K562 (cell line): ENCODE results near the gene TMEM60. TPM values are rescaled to one million over a fixed set of nuclear protein-coding genes. Genes with fewer than 3 reads are reported as not detected.
A peak's percentile ranks its signal among the peaks of the same experiment; 100 is the strongest.

Experiments
- BHLHE40 ChIP-seq: IDR thresholded peaks from 2 replicates; pipeline ENCODE4 v1.6.1; 2011; ENCODE audit warnings: low read length, improper control_type of control experiment
- HNRNPK ChIP-seq: fragments of 200-400 bp; formaldehyde crosslinking; IDR thresholded peaks from one replicate; pipeline ENCODE4 v1.6.1; 2018; ENCODE audit warnings: mild to moderate bottlenecking, low read depth, low read length; ENCODE audit not compliant: poor library complexity, severe bottlenecking
- KDM1A ChIP-seq, 2 experiments: fragments of 450-650 bp; IDR thresholded peaks; 2 replicates each; pipeline ENCODE4 v1.6.1; 2016; ENCODE audit warnings: mild to moderate bottlenecking in 2 of 2
- KLF13 ChIP-seq: fragments of 450-650 bp; IDR thresholded peaks from 2 replicates; pipeline ENCODE4 v1.6.1; 2016; ENCODE audit warnings: missing genetic modification characterization, low read depth, mild to moderate bottlenecking, missing compliant biosample characterization, moderate library complexity, borderline replicate concordance
- MYC ChIP-seq, 2 experiments: fragments of 250-450 bp in 1 of 2; sonication (Bioruptor Pico) in 1 of 2; IDR thresholded peaks; 2 replicates each; pipeline versions ENCODE4 v1.5.1 to v1.6.1; 2012 to 2021; ENCODE audit warnings: low read depth in 2 of 2, borderline replicate concordance in 1 of 2, improper control_type of control experiment in 1 of 2, low read length in 1 of 2, mild to moderate bottlenecking in 1 of 2, moderate library complexity in 1 of 2
- NEUROD1 ChIP-seq: fragments of 150-350 bp; IDR thresholded peaks from 2 replicates; pipeline ENCODE4 v1.6.1; 2014; ENCODE audit warnings: borderline replicate concordance, low read length, low read depth; ENCODE audit not compliant: partially characterized antibody
- PHB2 ChIP-seq: fragments of 450-650 bp; IDR thresholded peaks from 2 replicates; pipeline ENCODE4 v1.6.1; 2017; ENCODE audit warnings: low read depth
- PPARD ChIP-seq: fragments of 250-450 bp; sonication (Bioruptor Pico); IDR thresholded peaks from 2 replicates; pipeline ENCODE4 v1.8.0; 2022; ENCODE audit warnings: inconsistent platforms, mild to moderate bottlenecking, moderate library complexity
- SMARCA4 ChIP-seq: fragments of 450-650 bp; IDR thresholded peaks from 2 replicates; pipeline ENCODE4 v1.6.1; 2016
- STAG1 ChIP-seq: sonication (generic); formaldehyde crosslinking; IDR thresholded peaks from 2 replicates; pipeline ENCODE4 v1.5.0; 2020; ENCODE audit warnings: missing genetic modification reagents, borderline replicate concordance
- TARDBP ChIP-seq: fragments of 450-650 bp; IDR thresholded peaks from 2 replicates; pipeline ENCODE4 v1.6.1; 2016
- YBX1 ChIP-seq: fragments of 450-650 bp; IDR thresholded peaks from 2 replicates; pipeline ENCODE4 v1.7.1; 2016; ENCODE audit warnings: mild to moderate bottlenecking
- ZNF12 ChIP-seq: sonication (generic); formaldehyde crosslinking; IDR thresholded peaks from 2 replicates; pipeline ENCODE4 v1.4.0; 2020; ENCODE audit warnings: mild to moderate bottlenecking, missing genetic modification reagents
- ZNF165 ChIP-seq: fragments of 250-450 bp; sonication (Bioruptor Pico); IDR thresholded peaks from 2 replicates; pipeline ENCODE4 v1.4.0; 2020; ENCODE audit warnings: borderline replicate concordance
- ZNF24 ChIP-seq: fragments of 450-650 bp; IDR thresholded peaks from 2 replicates; pipeline ENCODE4 v1.6.1; 2016
- ZNF311 ChIP-seq: fragments of 250-450 bp; sonication (Bioruptor Pico); IDR thresholded peaks from 2 replicates; pipeline ENCODE4 v1.4.0; 2020; ENCODE audit warnings: mild to moderate bottlenecking, moderate library complexity
- polyA plus RNA-seq, 8 experiments: library from polyadenylated mRNA; depleted of rRNA in 4 of 8; stranded (reverse) in 5 of 8; unstranded in 3 of 8; fragments of >200 nt; fragmentation: Nextera tagmentation in 2 of 8; fragmentation: Illumina TruSeq in 1 of 8; extraction: Ambion mirVana in 2 of 8; extraction: Trizol in 1 of 8; gene quantifications; 2 replicates each; pipeline versions ENCODE4 v1.2.1 to v1.2.3, GENCODE V29; 2011 to 2014; ENCODE audit warnings: inconsistent platforms in 1 of 8, missing spikeins in 1 of 8
- total RNA-seq, 7 experiments: library from RNA; depleted of rRNA in 6 of 7; stranded (reverse); fragments of >200 nt in 6 of 7; fragmentation: Illumina TruSeq in 2 of 7; extraction: Trizol in 2 of 7; gene quantifications; 2 replicates each; pipeline versions ENCODE4 v1.2.1 to v1.2.3, GENCODE V29; 2011 to 2021; ENCODE audit warnings: low replicate concordance in 1 of 7
- TF ChIP-seq, protein P1 (sequence below): fragments of 450-650 bp; IDR thresholded peaks from 2 replicates; pipeline ENCODE4 v1.6.1; 2016; ENCODE audit warnings: low read depth, mild to moderate bottlenecking, moderate library complexity
- TF ChIP-seq, protein P2 (sequence below): fragments of 250-450 bp; sonication (Bioruptor Pico); IDR thresholded peaks from 2 replicates; pipeline ENCODE4 v1.4.0; 2020; ENCODE audit warnings: mild to moderate bottlenecking, moderate library complexity
- TF ChIP-seq, protein P3 (sequence below): fragments of 450-650 bp; formaldehyde crosslinking; conservative IDR thresholded peaks from 2 replicates; pipeline ENCODE4 v1.4.0; 2022; ENCODE audit warnings: mild to moderate bottlenecking, missing genetic modification characterization
- TF ChIP-seq, protein P4 (sequence below): fragments of 450-650 bp; IDR thresholded peaks from 2 replicates; pipeline ENCODE4 v1.6.1; 2016
- TF ChIP-seq, protein P5 (sequence below): fragments of 250-450 bp; sonication (Bioruptor Pico); IDR thresholded peaks from 2 replicates; pipeline ENCODE4 v1.9.0; 2021; ENCODE audit warnings: mild to moderate bottlenecking

Gene TMEM60
- total and polyA plus RNA-seq, 9 of the 15 experiments (the other 6 are each of a cell fraction or from before 2014, with no cell fraction given) = 12.5 to 140 (median 38.4) TPM

DNA sequence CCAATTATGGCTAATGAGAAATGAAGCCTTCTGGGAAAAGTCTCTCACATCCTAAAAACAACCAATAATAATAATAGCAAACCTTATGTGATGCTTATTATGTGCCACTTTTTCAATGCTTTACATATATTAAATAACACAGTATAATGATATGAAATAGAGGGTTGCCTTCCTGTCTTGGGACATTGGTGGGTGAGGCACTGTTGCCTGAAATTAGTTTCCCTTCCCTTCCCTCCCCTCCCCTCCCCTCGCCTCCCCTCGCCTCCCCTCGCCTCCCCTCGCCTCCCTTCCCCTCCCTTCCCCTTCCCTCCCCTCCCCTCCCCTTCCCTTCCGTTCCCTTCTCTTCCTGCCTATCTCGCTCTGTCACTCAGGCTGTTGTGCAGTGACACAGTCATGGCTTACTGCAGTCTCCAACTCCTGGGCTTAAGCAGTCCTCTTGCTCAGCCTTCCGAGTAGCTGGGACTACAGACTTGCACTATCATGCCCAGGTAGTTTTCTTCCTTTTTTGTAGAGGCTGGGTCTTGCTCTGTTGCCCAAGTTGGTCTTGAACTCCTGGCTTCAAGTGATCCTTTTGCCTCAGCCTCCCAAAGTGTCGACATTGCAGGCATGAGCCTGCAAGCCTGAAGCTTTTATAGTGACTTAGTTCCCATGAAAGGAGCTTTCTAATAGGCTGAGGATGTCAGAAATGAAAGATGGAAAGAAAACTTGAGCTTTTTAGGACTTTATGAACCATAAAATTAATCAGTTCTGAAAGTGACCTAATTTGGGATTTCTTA is 48.3 kb upstream of the TMEM60 start (continued):
- TF ChIP-seq BHLHE40 = no peak
- no peak for TF ChIP-seq PHB2
- TF ChIP-seq ZNF165 (CRISPR knock-in tag) = no peak
- TF ChIP-seq ZNF24 = no peak
- TF ChIP-seq ZNF311 (CRISPR knock-in tag) = no peak
- 0 out of 2 replicates have a peak, but pooled peaks have one; percentile 42 for TF ChIP-seq SMARCA4
- no peak for TF ChIP-seq PPARD
- TF ChIP-seq TARDBP = no peak
- TF ChIP-seq, protein P1, sequence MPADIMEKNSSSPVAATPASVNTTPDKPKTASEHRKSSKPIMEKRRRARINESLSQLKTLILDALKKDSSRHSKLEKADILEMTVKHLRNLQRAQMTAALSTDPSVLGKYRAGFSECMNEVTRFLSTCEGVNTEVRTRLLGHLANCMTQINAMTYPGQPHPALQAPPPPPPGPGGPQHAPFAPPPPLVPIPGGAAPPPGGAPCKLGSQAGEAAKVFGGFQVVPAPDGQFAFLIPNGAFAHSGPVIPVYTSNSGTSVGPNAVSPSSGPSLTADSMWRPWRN = no peak
- no peak for TF ChIP-seq ZNF12 (CRISPR knock-in tag)
- TF ChIP-seq, protein P2, sequence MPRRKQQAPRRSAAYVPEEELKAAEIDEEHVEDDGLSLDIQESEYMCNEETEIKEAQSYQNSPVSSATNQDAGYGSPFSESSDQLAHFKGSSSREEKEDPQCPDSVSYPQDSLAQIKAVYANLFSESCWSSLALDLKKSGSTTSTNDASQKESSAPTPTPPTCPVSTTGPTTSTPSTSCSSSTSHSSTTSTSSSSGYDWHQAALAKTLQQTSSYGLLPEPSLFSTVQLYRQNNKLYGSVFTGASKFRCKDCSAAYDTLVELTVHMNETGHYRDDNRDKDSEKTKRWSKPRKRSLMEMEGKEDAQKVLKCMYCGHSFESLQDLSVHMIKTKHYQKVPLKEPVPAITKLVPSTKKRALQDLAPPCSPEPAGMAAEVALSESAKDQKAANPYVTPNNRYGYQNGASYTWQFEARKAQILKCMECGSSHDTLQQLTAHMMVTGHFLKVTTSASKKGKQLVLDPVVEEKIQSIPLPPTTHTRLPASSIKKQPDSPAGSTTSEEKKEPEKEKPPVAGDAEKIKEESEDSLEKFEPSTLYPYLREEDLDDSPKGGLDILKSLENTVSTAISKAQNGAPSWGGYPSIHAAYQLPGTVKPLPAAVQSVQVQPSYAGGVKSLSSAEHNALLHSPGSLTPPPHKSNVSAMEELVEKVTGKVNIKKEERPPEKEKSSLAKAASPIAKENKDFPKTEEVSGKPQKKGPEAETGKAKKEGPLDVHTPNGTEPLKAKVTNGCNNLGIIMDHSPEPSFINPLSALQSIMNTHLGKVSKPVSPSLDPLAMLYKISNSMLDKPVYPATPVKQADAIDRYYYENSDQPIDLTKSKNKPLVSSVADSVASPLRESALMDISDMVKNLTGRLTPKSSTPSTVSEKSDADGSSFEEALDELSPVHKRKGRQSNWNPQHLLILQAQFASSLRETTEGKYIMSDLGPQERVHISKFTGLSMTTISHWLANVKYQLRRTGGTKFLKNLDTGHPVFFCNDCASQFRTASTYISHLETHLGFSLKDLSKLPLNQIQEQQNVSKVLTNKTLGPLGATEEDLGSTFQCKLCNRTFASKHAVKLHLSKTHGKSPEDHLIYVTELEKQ = no peak
- no peak for TF ChIP-seq MYC (IDR thresholded peaks at IDR 0.05; ENCODE audit: low read depth, low read length)
- no peak for TF ChIP-seq MYC (CRISPR knock-in tag; IDR thresholded peaks at IDR 0.05; ENCODE audit: borderline replicate concordance, low read depth)
- TF ChIP-seq KLF13 = no peak
- TF ChIP-seq, protein P3, sequence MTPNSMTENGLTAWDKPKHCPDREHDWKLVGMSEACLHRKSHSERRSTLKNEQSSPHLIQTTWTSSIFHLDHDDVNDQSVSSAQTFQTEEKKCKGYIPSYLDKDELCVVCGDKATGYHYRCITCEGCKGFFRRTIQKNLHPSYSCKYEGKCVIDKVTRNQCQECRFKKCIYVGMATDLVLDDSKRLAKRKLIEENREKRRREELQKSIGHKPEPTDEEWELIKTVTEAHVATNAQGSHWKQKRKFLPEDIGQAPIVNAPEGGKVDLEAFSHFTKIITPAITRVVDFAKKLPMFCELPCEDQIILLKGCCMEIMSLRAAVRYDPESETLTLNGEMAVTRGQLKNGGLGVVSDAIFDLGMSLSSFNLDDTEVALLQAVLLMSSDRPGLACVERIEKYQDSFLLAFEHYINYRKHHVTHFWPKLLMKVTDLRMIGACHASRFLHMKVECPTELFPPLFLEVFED (CRISPR knock-in tag) = no peak; the same call in 1 of the 2 replicates
- TF ChIP-seq, protein P4, sequence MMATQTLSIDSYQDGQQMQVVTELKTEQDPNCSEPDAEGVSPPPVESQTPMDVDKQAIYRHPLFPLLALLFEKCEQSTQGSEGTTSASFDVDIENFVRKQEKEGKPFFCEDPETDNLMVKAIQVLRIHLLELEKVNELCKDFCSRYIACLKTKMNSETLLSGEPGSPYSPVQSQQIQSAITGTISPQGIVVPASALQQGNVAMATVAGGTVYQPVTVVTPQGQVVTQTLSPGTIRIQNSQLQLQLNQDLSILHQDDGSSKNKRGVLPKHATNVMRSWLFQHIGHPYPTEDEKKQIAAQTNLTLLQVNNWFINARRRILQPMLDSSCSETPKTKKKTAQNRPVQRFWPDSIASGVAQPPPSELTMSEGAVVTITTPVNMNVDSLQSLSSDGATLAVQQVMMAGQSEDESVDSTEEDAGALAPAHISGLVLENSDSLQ = peak; percentile 96
- no peak for TF ChIP-seq YBX1
- no peak for TF ChIP-seq KDM1A (IDR thresholded peaks at IDR 0.05)
- TF ChIP-seq STAG1 (CRISPR knock-in tag) = no peak
- TF ChIP-seq HNRNPK = peak; percentile 88
- TF ChIP-seq, protein P5, sequence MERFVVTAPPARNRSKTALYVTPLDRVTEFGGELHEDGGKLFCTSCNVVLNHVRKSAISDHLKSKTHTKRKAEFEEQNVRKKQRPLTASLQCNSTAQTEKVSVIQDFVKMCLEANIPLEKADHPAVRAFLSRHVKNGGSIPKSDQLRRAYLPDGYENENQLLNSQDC (CRISPR knock-in tag) = no peak
- no peak for TF ChIP-seq NEUROD1
